Breast epithelium (tissue), 3 donors: ENCODE data around the gene SMIM41.

Experiments
- CTCF ChIP-seq, 3 donors: fragments of 450-650 bp; IDR thresholded peaks; one replicate each; pipeline ENCODE4 v1.5.1; 2016 to 2017; ENCODE audit warnings: antibody characterized with exemption in 3 of 3, mild to moderate bottlenecking in 3 of 3, moderate library complexity in 3 of 3
- POLR2AphosphoS5 ChIP-seq, 3 donors: sonication (generic); formaldehyde crosslinking; IDR thresholded peaks; one replicate each; pipeline ENCODE4 v1.6.1; 2017; ENCODE audit warnings: antibody characterized with exemption in 3 of 3

GRCh38 chr12:52132754-52133161 is 53.3 kb downstream of the SMIM41 start:
- TF ChIP-seq CTCF (IDR thresholded peaks at IDR 0.05) (no peak), POLR2AphosphoS5 (IDR thresholded peaks at IDR 0.05) (no peak)
